OCI-LY3 (cell line): Measurements from ENCODE around the gene PCDH18.

Experiments
- CTCF ChIP-seq: fragments of 200-600, 300-600 bp; sonication (generic); IDR thresholded peaks from 2 replicates; pipeline ENCODE4 v1.5.1; 2014; ENCODE audit warnings: antibody characterized with exemption, low read length, low read depth
- EZH2phosphoT487 ChIP-seq: fragments of 200-600 bp; shearing (Covaris generic); IDR thresholded peaks from 2 replicates; pipeline ENCODE4 v1.6.1; 2018; ENCODE audit warnings: antibody characterized with exemption, mixed run types, low read depth

GRCh38 chr4:137532869-137533236 is 559 bp upstream of the PCDH18 start:
- TF ChIP-seq CTCF: no peak
- no peak for TF ChIP-seq EZH2phosphoT487
